OCI-LY1 (cell line): ENCODE results near the gene PTPRE.

ENCODE experiments used
- EZH2 ChIP-seq: fragments of 200-600 bp; sonication (generic), shearing (Covaris generic); IDR thresholded peaks from 2 replicates; pipeline ENCODE4 v1.8.0; 2017; ENCODE audit warnings: borderline replicate concordance, mixed run types, mild to moderate bottlenecking, antibody characterized with exemption, low read length, moderate library complexity, mixed read lengths
- TF ChIP-seq, protein P1 (sequence below): fragments of 200-600 bp; sonication (generic), shearing (Covaris generic); IDR thresholded peaks from 2 replicates; pipeline ENCODE4 v1.5.1; 2017; ENCODE audit warnings: mild to moderate bottlenecking, antibody characterized with exemption, low read length, moderate library complexity, mixed read lengths

DNA sequence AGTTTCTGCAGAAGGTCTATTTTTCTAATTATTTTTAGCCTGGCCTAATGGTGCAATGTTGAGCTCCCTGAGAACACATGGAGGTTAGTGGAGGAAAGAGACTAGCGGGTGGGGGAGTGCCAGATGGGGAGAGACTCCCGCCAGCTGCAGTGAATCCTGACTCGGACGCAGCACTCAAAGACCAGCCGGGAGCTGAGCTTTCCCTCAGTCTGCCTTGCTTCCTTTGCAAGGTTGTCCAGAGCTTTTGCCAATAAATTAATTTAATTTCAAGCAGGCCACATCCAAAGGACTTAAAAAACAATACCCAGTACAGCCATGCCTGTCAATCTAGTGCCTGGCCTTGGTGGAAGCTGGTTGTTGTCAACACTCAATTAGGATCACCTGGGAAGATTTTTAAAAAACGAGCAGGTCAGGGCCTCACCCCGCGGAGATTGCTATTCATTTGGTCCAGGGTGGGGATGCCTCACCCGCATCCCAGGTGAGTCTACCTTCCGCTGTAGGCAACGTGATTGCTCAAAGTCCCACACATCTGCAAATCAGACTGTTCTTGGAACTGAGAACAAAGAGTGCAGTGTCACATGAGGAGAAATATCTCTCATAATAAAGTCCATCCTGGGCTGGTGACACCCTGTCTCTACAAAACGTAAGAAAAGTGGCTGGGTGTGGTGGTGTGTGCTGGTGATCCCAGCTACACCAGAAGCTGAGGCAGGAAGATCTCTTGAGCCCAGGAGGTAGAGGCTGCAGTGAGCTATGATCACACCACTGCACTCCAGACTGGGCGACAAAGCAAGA lies 18.2 kb upstream of the PTPRE start:
- TF ChIP-seq, protein P1, sequence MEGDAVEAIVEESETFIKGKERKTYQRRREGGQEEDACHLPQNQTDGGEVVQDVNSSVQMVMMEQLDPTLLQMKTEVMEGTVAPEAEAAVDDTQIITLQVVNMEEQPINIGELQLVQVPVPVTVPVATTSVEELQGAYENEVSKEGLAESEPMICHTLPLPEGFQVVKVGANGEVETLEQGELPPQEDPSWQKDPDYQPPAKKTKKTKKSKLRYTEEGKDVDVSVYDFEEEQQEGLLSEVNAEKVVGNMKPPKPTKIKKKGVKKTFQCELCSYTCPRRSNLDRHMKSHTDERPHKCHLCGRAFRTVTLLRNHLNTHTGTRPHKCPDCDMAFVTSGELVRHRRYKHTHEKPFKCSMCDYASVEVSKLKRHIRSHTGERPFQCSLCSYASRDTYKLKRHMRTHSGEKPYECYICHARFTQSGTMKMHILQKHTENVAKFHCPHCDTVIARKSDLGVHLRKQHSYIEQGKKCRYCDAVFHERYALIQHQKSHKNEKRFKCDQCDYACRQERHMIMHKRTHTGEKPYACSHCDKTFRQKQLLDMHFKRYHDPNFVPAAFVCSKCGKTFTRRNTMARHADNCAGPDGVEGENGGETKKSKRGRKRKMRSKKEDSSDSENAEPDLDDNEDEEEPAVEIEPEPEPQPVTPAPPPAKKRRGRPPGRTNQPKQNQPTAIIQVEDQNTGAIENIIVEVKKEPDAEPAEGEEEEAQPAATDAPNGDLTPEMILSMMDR, result no peak
- TF ChIP-seq EZH2, result no peak
